Stimulated activated CD4-positive, alpha-beta T cell treated with anti-CD3 and anti-CD28 coated beads, Interleukin-12 subunit alpha, Interleukin-12 subunit beta, amount 100 ng/mL, for 48 hours (primary cell): Measurements from ENCODE around the gene PGAM1.
"Not testable (repeated sequence)": the region's sequence is repeated elsewhere in the genome, so short reads cannot be mapped to it uniquely, and the experiment has no call there.

Experiments
- DNase-seq, 3 donors: peaks; one replicate each; pipeline ENCODE4 v3.0.0-alpha.2; 2020; ENCODE audit warnings: low read depth in 2 of 3, low spot score in 1 of 3

The PGAM1 gene

GRCh38 chr10:97425964-97426775 is at the start of gene PGAM1:
Gene PGAM1 (plus strand): TSS chr10:97426191. CDS start chr10:97426308, 117 bp downstream.
- DNase-seq: peak; percentile 87 to 94 (median 93)

GRCh38 chr10:97376413-97376812 is 49.6 kb upstream of the PGAM1 start:
- no peak for DNase-seq

- DNase-seq: no peak
Observed at GRCh38 chr10:97378933-97379921, 46.8 kb upstream of the PGAM1 start.

- DNase-seq: no peak
Observed at GRCh38 chr10:97380516-97380915, 45.5 kb upstream of the PGAM1 start.

GRCh38 chr10:97381626-97382025 is 44.4 kb upstream of the PGAM1 start:
- no peak for DNase-seq

GRCh38 chr10:97383159-97383558 is 42.8 kb upstream of the PGAM1 start:
- no peak for DNase-seq

- no peak for DNase-seq
Observed at GRCh38 chr10:97384156-97384555, 41.8 kb upstream of the PGAM1 start.

GRCh38 chr10:97384641-97385040 is 41.4 kb upstream of the PGAM1 start:
- DNase-seq: no peak

- no peak for DNase-seq
Observed at GRCh38 chr10:97385565-97385964, 40.4 kb upstream of the PGAM1 start.

GRCh38 chr10:97388152-97388551 is 37.8 kb upstream of the PGAM1 start:
- no peak for DNase-seq

GRCh38 chr10:97390091-97390490 is 35.9 kb upstream of the PGAM1 start:
- no peak for DNase-seq

- DNase-seq: no peak
Observed at GRCh38 chr10:97393034-97393573, 32.9 kb upstream of the PGAM1 start.

GRCh38 chr10:97396056-97396455 is 29.9 kb upstream of the PGAM1 start:
- no peak for DNase-seq

GRCh38 chr10:97399843-97400545 is 26.0 kb upstream of the PGAM1 start:
- DNase-seq: no peak

GRCh38 chr10:97400665-97401454 is 25.1 kb upstream of the PGAM1 start, which contains the start of gene RRP12:
Gene RRP12 (minus strand): TSS chr10:97401340. CDS start chr10:97401231, 109 bp downstream.
- peak; percentile 72 to 81 (median 73) for DNase-seq

GRCh38 chr10:97401455-97401919 is 24.5 kb upstream of the PGAM1 start:
- no peak for DNase-seq

GRCh38 chr10:97404044-97404443 is 21.9 kb upstream of the PGAM1 start:
- no peak for DNase-seq

GRCh38 chr10:97406064-97406463 is 19.9 kb upstream of the PGAM1 start:
- no peak for DNase-seq

- not testable (repeated sequence) for DNase-seq
Observed at GRCh38 chr10:97406483-97406882, 19.5 kb upstream of the PGAM1 start.
